ENCODE measurements around the gene ARMC9. TPM values are rescaled to one million over a fixed set of nuclear protein-coding genes. Genes with fewer than 3 reads are reported as not detected.
"Not testable (repeated sequence)": the region's sequence is repeated elsewhere in the genome, so short reads cannot be mapped to it uniquely, and the experiment has no call there.

The ARMC9 gene
- total RNA-seq, 1 donor from 2014 or later: 43.1 TPM

- peak; percentile 54 to 63 for ATAC-seq
- Histone ChIP-seq H3K27ac (no peak overlapping the region), H3K36me3 (no peaks in the 10 kb centered on the region), H3K27me3 (ENCODE audit: low read depth) (no peaks in the 10 kb centered on the region), H3K4me3 (no peak overlapping the region), H3K9me3 (no peaks in the 10 kb centered on the region), H3K4me1 (no peaks in the 10 kb centered on the region)
- no peak for DNase-seq
- no peak for TF ChIP-seq CTCF (IDR thresholded peaks at IDR 0.05)
- intact Hi-C loops (cut with DNase I): no loop called here
Measured at GRCh38 chr2:231373786-231374349, 175.4 kb downstream of the ARMC9 start.

GRCh38 chr2:231374771-231375170 is 176.3 kb downstream of the ARMC9 start:
- Histone ChIP-seq H3K4me1 (no peaks in the 10 kb centered on the region), H3K27me3 (ENCODE audit: low read depth) (no peaks in the 10 kb centered on the region), H3K27ac (no peak overlapping the region), H3K36me3 (no peaks in the 10 kb centered on the region), H3K9me3 (no peaks in the 10 kb centered on the region), H3K4me3 (no peak overlapping the region)
- no peak for DNase-seq
- TF ChIP-seq CTCF (IDR thresholded peaks at IDR 0.05): no peak
- ATAC-seq: no peak
- intact Hi-C loops (cut with DNase I): no loop called here

GRCh38 chr2:231375994-231376615 is 177.7 kb downstream of the ARMC9 start:
- H3K27me3 ChIP-seq (ENCODE audit: low read depth); H3K9me3 ChIP-seq; DNase-seq; H3K27ac ChIP-seq; H3K4me1 ChIP-seq; H3K36me3 ChIP-seq; intact Hi-C loops (cut with DNase I); ATAC-seq; H3K4me3 ChIP-seq: not testable (repeated sequence)

- no peaks in the 10 kb centered on the region for H3K36me3 ChIP-seq
- H3K27ac ChIP-seq: no peak overlapping the region
- DNase-seq (no peak), ATAC-seq (peak; percentile 24 to 39)
- no peaks in the 10 kb centered on the region for H3K9me3 ChIP-seq
- intact Hi-C loops (cut with DNase I): no loop called here
- H3K4me1 ChIP-seq: no peaks in the 10 kb centered on the region
- no peak overlapping the region for H3K4me3 ChIP-seq
- no peaks in the 10 kb centered on the region for H3K27me3 ChIP-seq (ENCODE audit: low read depth)
- TF ChIP-seq CTCF (IDR thresholded peaks at IDR 0.05): no peak
Measured at GRCh38 chr2:231376857-231377256, 178.4 kb downstream of the ARMC9 start.

GRCh38 chr2:231378026-231378722 is 179.7 kb downstream of the ARMC9 start:
- Histone ChIP-seq H3K4me3 (no peak overlapping the region), H3K36me3 (no peaks in the 10 kb centered on the region), H3K9me3 (no peaks in the 10 kb centered on the region), H3K27ac (no peak overlapping the region), H3K27me3 (ENCODE audit: low read depth) (no peaks in the 10 kb centered on the region), H3K4me1 (no peaks in the 10 kb centered on the region)
- DNase-seq (no peak), ATAC-seq (peak; percentile 10 to 40)
- intact Hi-C loops (cut with DNase I): no loop called here
- no peak for TF ChIP-seq CTCF (IDR thresholded peaks at IDR 0.05)
